LHCN-M2 (cell line): ENCODE measurements around the gene GSS. TPM values are rescaled to one million over a fixed set of nuclear protein-coding genes. Genes with fewer than 3 reads are reported as not detected.
"Not testable (repeated sequence)": the region's sequence is repeated elsewhere in the genome, so short reads cannot be mapped to it uniquely, and the experiment has no call there.

Experiments
- DNase-seq: peaks from one replicate; pipeline ENCODE4 v3.0.0-alpha.2; 2012; ENCODE audit warnings: low read depth
- total RNA-seq: library from RNA; depleted of rRNA; stranded (reverse); fragments of >200 nt; gene quantifications from 2 replicates; pipeline ENCODE4 v1.2.3, GENCODE V29; 2014

Gene GSS
- total RNA-seq, 1 experiment from 2014 or later = 112 TPM

DNA sequence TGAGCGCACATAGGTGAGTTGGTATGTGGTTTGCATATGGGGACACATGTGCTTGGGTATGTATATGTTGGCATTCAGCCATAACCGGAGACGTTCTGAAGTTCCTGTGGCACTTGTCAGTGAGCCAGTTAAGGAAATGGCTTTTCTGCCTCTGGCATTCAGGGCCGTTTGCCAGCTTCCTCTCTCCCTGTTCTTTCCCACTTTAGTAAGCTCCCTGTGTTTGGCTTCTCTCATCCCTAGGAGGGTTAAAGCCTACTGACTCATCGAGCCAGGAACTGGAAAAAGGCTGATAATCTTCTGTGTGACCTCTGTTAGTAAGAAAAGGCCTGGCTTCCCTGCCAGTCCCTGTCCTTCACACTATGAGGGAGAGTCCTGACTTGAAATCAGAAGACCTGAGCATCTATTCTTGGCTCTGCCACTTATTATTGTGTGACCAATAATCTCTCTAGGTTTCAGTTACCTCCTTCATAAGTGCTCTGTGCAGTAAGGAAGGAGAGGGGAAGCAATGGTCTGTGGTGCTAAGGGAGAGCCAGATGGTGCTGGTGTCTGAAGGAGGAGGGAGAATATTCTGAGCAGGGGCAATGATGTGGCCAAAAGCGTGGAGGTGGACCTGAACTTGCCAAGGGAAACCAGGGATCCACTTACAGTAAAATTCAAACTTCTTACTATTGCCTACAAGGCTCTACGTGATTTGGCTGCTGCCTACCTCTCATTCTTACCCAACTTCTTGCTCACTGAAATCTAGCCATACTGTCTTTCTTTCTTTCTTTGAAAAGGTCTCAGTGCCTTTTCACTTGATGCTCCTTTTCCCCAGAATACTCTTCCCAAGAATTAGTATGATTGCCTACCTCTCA is 47.8 kb downstream of the GSS start:
- peak; percentile 95 for DNase-seq

DNA sequence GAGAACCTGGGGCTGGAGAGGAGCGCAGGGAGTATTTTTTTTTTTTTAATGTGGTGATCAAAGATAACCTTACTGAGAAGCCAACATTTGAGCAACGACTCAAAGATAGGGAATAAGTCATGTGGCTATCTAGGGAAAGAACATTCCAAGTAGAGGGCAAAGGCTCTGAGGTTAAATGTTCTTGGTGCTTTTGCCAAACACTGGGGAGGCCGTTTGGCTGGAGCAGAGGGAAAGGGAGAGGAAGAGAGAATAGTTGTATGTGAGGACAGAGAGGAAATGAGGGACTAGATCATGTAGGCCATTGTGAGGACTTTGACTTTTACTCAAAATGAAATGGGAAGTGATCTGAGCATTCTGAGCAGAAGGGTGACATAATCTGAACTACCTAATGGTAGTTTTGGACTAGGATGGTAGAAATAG is 51.4 kb downstream of the GSS start:
- peak; percentile 22 for DNase-seq

DNA sequence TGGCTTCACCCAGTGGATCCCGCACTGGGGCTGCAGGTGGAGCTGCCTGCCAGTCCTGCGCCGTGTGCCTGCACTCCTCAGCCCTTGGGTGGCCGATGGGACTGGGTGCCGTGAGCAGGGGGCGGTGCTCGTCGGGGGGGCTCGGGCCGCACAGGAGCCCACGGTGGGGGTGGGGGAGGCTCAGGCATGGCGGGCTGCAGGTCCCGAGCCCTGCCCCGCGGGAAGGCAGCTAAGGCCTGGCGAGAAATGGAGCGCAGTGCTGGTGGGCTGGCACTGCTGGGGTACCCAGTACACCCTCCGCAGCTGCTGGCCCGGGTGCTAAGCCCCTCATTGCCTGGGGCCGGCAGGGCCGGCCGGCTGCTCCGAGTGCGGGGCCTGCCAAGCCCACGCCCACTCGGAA is 56.9 kb downstream of the GSS start:
- not testable (repeated sequence) for DNase-seq

DNA sequence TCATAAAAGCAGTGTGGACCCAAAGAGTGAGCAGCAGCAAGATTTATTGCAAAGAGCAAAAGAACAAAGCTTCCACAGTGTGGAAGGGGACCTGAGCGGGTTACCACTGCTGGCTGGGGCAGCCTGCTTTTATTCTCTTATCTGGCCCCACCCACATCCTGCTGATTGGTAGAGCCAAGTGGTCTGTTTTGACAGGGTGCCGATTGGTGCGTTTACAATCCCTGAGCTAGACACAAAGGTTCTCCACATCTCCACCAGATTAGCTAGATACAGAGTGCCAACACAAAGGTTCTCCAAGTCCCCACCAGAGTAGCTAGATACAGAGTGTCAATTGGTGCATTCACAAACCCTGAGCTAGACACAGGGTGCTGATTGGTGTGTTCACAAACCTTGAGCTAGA is 57.5 kb downstream of the GSS start:
- not testable (repeated sequence) for DNase-seq

DNA sequence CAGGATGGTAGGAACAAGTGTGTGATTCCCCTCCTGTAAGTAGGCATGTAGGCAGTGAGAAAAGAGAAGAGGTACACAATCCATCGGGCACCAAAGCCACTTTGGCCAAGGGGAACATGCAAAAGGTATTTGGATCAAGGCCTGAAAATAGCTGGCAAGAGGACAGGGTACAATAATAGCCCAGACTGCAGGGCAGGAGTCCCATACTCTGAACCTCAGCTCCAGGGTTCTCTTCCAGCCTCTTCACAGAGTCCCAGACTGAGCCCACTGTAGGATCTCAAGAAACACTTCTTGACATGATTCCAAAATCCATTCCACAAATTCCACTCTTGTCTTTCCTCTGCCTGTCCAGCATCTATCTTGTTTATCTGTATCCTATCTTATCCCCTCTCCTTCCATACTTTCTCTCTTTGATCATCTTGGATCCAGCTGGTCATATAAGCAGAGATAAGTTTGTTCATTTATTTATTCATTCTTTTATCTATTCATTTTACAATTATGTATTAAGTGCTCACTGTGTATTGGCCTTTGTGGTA is 59.5 kb downstream of the GSS start:
- no peak for DNase-seq

DNA sequence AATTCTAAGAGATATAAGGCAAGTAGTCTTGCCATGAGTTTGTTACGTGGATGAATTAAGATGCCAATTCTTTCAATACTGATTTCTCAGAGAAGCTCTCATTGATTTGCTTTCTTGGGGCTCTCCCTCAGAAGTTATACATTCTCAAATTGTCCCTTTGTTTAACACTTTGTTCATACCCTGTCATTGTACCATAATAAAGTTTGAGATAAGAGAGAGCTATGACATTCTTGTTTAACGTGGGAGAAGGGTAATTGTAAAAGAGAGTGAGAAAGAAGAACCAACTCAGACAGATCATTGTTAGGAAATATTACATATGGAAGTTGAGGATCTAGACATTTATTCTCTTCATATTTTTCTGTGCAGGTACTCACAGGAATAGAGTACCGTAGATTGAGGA is 60.1 kb downstream of the GSS start:
- no peak for DNase-seq

DNA sequence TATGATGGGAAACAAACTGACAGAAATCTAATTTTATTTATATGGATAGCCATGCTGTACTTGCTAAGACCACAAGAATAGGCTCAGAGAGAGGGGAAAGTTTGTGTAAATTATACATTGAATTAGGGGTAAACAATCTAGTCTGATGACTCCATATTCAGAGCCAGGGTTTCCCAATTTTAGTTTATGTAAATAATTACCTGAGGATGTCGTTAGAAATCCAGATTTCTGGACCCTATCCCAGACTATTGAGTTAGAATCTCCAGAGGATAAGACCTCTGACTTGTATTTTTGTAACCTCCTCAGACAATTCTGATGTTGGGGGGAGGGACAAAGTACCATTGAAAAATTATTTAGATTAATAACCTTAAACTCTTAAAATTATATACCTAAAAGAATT is 60.9 kb downstream of the GSS start:
- no peak for DNase-seq

DNA sequence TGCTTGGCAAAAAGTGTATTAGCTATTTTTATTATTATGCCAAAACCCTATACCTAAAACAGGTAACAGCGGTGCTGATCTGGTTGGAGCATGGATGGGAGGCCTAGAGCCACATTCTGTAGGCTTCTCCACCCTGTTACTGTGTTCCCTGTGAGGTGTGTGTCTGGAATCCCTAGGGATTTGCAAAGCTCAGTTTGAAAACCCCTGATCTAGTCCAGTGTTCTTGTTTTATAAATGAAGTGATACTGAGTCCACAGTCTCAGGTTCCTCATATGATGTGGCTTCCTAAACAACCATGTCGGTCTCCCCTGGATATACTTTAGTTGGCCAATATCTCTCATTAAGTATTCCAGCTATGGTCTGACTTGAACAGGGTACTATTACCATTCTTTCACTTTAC is 62.9 kb downstream of the GSS start:
- DNase-seq = no peak

DNA sequence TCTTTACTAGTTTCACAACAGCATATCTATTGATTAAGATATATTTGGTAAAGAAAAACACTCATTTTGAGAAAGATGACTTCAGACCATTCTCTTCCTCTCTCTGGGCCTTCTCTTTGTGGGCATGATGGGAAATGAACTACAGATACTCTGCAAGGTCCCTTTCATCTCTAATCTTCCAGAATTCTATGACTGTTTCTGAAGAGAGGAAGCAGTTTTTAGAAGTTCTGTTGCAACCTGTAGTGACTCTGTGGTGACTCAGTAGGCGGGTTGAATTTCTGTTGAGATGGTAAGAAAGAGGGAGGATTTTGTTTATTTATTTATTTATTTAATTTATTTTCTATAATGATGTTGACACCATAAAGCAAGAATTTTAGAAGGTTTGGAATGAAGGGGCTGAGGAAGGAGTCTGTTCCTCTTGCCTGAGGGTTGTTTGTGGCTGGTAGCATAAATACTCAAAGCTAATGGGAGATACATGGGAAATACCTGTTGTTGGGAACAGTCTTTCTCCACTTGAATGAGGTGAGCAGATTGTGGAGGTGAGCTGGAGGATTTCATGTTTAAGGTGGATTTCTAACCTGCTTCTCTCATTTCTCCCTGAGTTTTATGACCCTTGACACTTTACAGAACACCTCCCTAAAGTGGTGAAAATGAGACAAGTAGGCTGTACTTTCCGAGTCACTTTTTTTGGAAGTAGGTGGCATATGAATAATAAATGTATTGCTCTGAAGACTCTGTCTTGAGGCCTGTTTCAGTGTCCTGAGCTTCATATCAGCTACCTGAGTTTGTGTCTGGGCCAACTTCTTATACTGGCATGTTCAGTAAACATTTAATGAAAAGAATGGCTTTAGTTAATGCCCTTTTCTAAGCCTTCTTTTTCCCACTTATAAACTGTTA is 64.2 kb downstream of the GSS start:
- DNase-seq = peak; percentile 79

DNA sequence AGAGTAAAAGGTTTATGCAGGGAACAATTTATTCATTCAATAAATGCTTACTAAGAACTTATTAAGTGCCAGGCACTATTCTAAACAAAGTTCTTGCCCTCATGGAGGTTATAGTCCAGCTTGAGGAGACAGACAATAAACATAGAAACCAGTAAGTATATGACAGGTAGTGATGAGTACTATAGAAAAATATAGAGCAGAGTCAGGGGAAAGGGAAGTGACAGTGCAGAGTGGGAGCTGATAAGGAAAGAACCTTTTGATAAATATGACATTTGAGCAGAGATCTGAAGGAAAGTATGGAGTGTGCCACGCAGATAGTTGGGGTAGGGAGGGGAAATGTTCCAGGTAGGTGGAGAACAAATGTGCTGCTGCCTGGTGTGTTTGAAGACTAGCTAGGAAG is 67.1 kb downstream of the GSS start:
- no peak for DNase-seq

DNA sequence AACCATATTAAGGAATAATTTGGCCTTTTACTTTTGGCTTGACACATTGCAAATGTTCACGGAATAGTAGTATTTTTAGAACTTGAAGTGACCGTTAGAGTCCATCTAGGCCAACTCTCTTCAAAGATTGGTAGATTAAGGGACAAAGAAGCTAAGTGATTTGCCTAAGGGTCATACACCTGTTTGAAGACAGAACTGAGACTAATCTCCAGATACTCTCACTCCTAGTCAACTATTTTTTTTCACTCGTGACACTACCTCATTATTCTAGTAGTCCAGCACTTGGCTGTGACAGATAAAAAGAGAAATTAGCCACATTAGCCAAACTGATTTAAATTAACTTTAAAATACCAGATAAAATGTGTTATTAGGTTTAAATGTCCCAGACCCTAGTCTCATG is 68.6 kb downstream of the GSS start:
- DNase-seq = no peak

DNA sequence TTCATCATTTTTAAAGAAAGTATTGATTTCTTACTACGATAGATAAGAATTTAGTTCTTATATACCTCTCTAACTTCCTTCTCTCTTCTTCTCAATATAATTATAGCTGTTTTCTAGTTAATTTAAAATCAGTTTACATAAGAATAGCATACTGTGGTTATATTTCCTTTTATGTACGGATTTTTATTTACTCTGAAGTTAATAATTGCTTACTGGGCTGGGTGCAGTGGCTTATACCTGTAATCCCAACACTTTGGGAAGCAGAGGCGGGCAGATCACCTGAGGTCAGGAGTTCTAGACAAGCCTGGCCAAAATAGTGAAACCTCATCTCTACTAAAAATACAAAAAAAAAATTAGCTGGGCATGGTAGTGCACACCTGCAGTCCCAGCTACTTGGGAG is 69.5 kb downstream of the GSS start:
- no peak for DNase-seq

DNA sequence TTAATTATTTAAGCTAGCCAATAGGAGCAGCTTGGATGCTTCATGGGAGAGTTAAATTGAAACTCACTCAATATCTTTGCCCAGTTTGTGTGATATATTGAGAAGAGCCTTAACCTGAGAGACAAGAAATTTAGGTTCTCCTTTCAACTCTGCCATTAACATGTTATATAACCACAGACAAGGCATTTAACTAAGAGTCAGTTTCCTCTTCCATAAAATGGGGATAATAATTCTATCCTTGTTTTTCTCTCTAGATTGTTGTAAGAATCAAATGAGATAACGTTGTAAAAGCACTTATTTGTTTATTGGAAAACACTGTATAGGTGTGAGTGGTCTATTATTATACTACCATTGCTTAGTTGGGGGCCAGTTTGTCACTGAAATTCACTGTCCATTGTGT is 71.3 kb downstream of the GSS start:
- DNase-seq = no peak

DNA sequence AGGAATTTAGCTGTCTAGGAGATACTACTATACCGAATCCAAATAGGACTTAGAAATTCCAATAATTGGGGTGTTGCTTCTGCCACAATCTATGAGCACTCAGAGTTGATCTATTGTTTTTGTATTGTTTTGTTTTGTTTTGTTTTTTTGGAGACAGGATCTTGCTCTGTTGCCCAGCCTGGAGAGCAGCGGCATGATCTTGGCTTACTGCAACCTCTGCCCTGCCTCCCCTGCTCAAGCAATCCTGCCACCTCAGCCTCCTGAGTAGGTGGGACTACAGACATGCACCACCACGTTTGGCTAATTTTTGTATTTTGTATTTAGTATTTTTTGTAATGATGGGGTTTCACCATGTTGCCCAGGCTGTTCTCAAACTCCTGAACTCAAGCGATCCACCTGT is 71.8 kb downstream of the GSS start:
- DNase-seq = no peak

DNA sequence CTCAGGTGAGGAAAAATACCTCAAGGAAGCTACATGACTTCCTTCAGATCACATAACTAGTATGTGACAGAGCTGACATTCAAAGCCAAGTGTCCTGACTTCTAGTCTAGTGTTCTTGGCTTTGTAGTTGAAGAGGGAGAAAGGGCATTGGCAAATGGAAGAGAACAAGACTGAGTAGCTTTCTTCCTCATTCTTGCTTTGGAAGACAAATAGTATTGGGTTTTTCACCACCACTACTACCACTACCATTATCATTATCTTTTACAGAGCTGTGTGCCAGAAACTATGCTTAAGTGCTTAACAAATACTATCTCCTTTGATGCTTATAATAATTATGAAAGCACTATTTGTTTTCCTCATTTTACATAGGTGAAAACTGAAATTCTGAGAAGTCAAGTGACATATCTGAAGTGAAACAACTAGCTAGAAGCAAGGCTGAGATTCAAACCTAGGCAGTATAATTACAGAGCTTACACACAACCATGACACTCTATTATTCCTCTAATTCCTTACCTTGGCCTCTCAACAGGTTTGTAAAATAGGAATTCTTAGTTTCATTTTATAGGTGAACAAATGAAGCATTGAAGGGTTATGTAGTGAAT is 72.4 kb downstream of the GSS start:
- DNase-seq = no peak

DNA sequence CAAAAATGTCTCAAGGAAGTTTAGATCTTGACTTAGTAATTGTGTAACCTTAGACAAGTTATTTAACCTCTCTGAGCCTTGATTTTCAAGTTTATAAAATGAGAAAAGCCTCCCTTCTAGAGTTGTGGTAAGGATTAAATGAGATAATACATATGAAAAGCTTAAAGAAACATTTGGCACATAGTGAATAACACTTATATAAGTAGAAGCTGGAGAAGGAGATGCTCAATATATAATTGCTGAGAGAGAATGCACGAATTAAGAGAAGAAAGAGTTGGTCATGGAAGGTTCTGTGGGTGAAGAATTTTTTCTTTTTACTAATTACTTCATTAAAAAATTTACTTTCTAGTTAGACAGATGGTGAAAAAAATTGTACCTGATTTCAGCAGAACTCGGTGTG is 73.9 kb downstream of the GSS start:
- no peak for DNase-seq

DNA sequence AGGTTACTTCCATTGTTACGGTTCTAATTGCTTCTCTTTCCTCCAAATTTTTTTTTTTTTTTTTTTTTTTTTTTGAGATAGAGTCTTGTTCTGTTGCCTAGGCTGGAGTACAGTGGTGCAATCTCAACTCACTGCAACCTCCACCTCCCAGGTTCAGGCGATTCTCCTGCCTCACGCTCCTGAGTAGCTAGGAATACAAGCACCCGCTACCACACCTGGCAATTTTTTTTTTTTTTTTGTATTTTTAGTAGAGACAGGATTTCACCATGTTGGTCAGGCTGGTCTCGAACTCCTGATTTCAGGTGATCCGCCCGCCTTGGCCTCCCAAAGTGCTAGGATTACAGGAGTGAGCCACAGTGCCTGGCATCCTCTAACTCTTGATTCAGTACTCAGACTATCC is 74.6 kb downstream of the GSS start:
- not testable (repeated sequence) for DNase-seq

DNA sequence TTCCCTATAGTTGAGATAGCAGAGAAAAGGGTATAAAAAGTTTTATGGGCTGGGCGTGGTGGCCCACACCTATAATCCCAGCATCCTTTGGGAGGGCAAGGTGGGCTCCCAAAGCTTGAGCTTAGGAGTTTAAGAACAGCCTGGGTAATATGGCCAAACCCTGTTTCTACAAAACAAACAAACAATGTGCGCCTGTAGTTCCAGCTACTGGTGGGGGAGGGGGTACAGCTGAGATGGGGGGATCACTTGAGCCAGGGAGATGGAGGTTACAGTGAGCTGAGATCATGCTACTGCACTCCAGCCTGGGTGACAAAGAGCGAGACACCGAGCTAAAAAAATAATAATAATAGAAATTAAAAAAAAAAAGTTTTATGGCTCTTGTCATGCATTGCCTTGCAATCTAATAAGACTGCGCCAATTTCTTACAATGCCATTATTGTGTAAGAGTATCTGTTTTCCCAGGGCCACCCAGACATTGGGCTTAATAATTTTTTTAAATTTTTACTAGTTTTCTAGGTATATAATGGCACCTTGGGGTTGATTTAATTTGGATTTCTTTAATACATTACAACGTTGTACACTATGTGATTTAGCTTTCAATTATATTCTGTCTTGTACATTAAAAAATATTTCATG is 75.3 kb downstream of the GSS start:
- no peak for DNase-seq
